LHCN-M2 (cell line): ENCODE measurements around the gene ACKR2. TPM values are rescaled to one million over a fixed set of nuclear protein-coding genes. Genes with fewer than 3 reads are reported as not detected.
A peak's percentile ranks its signal among the peaks of the same experiment; 100 is the strongest.

ENCODE experiments used
- DNase-seq: peaks from one replicate; pipeline ENCODE4 v3.0.0-alpha.2; 2012; ENCODE audit warnings: low read depth
- total RNA-seq: library from RNA; depleted of rRNA; stranded (reverse); fragments of >200 nt; gene quantifications from 2 replicates; pipeline ENCODE4 v1.2.3, GENCODE V29; 2014

ACKR2 gene
- total RNA-seq, 1 experiment from 2014 or later: 0.11 TPM

GRCh38 chr3:42887084-42887483, 77.8 kb downstream of the ACKR2 start:
- no peak for DNase-seq

DNA sequence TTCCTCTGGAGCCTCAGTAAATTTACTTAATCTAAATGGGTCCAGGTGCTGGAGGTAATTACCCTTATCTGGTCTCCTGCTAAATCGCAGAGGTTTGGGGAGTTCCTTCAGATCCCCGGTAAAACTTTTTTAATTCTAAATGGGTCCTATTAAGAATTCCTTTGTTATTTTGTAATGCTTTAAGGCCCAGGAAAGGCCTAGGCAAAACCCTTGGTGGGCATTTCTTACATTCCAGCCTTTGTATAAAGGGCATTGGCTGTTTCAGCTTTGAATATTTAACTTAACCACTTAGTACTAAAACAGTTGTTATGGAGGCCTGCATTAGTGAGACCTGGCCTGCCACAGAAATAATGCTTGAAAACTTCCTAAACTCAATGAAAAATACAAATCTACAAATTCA, 81.8 kb downstream of the ACKR2 start:
- no peak for DNase-seq

GRCh38 chr3:42892169-42892568, 82.9 kb downstream of the ACKR2 start:
- peak; percentile 11 for DNase-seq

DNA sequence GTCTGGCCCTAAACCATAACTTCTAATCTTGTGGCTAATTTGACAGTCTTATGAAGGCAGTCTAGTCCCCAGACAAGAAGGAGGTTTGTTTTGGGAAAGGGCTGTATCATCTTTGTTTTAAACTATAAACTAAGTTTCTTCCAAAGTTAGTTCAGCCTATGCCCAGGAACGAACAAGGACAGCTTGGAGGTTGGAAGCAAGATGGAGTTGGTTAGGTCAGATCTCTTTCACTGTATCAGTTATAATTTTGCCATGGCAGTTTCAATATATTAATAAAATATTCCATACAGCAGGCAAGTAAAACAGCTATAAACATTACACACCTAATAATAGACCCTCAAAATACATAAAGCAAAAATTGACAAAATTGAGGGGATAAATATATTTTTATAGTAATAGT, 83.6 kb downstream of the ACKR2 start:
- no peak for DNase-seq

GRCh38 chr3:42894698-42895579, 85.7 kb downstream of the ACKR2 start:
- DNase-seq: no peak

- DNase-seq: no peak
These were observed 86.3 kb downstream of the ACKR2 start for GRCh38 chr3:42895580-42895868.

DNA sequence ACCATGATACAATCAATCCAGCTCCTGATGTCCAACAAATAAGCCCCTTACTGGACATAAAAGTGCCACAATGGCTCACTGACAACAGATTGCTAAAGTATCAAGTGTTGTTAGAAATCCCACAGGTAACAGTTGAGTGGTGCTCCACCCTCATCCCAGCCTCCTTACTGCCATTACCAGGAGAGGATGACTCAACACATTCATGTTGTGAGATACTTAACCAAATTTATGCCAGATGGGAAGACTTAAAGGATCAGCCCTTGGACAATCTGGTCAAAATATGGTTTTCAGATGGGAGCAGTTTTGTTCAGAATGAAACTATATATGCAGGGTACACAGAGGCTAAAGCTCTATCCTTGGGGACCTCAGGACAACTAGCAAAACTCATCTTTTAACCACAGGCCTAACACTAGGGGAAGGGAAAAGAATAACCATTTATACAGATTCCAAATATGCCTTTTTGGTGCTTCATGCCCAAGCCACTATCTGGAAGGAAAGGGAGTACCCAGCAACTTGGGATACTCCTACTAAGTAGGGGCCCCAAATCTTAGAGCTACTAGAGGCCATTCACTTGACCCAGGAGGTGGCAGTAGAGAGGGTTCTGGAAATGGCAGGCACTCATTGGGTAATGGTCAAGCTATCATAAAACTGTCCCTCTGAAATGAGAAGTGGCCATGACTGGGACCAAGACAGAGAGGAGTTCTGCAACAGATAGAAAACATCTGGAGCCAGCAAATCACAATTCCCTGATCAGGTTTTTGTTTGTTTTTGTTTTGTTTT, 89.8 kb downstream of the ACKR2 start:
- no peak for DNase-seq

- no peak for DNase-seq
These were observed 91.2 kb downstream of the ACKR2 start for GRCh38 chr3:42900226-42901072.

GRCh38 chr3:42901073-42901415, 91.8 kb downstream of the ACKR2 start:
- no peak for DNase-seq

DNA sequence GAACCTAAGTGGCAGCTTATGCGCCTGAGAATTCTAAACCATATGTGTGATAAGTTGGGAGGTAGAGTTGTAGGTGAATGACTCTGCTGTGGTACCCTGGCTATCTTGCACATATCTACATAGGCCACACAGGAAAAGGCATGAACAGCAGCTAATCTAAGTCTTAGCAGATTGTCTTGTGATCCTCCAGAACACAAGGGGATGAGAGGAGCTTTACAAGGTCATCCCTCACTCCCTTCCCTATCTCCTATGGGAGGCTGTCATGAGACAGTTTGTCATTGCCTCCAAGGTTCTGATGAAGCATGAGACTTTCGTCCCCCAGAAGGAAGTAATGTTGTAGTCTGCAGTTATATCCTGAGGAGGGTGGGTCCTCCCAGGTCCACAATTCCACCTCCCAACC, 93.0 kb downstream of the ACKR2 start:
- no peak for DNase-seq

DNA sequence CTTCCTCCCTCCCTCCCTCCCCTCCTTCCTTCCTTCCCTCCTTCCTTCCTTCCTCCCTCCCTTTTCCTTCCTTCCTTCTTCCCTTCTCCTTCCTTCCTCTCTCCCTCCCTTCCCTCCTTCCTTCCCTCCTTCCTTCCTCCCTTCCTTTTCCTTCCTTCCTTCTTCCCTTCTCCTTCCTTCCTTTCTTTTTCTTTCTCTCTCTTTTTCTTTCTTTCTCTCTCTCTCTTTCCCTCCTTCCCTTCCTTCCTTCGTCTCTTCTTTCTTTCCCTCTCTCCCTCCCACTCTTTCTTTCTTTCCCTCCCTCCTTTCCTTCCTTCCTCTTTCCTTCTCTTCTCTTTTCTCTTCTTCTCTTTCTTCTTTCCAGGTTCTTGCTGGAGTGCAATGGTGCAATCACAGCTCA, 94.8 kb downstream of the ACKR2 start:
- DNase-seq: no peak

DNA sequence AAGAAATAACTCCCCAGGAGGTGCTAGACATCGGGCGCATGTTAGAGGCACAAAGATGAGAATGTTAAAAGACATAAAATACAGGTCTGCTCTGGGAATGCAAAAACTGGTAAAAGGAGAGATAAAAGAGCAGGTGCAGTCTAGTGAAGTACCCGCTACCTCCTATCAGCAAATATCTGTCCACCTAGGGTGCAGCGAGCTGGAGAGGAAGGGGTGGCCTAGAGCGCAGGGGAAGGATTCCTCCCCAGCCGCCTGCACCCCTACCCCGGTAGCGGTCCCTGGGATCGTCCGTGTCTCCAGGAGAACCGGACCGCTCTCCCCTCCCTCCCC, 96.5 kb downstream of the ACKR2 start:
- DNase-seq: no peak

DNA sequence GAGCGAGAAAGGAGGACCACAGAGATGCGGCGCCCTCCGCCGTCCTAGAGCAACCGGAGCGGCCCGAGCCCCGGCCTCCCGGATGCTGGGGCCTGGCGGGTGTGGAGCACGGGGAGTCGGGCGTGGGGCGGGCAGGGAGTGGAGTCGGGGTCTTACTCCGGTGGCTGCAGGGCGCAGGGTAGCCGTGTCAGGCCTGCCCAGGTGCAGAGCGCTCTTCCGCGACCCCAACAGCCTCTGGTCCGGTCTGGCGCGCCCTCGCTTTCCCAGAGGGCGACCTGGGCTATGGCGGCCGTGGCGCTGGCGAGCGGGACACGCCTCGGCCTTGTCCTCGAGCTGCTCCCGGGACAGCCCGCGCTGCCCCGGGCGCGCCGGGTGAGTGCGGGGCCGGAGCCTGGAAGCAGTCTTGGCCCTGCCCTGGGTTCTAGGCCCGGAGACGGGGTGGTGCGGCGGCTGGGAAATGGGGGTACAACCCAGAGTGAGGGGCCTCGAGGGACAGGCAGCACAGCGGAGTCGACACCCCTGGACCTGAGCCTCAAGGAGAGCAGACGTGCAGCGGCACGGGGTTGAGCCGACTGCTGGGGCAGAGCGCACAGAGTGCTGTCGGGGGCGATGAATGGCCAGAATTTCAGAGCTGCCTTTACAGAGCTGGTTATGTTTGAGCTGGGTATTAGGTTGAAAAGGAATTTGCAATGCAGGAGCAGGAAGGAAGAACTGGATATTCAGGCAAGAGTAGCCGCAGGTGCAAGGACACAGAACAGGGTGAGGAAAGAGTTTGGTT, 97.0 kb downstream of the ACKR2 start, which contains the start of gene ZNF662:
Gene ZNF662 (plus strand): TSS at position 73 of the 778 bp plus-strand sequence. CDS start 1,973 bp downstream, outside the sequence.
- DNase-seq: peak; percentile 31

- no peak for DNase-seq
These were observed 97.6 kb downstream of the ACKR2 start for GRCh38 chr3:42906848-42907183.

- DNase-seq: no peak
These were observed 99.4 kb downstream of the ACKR2 start for GRCh38 chr3:42908675-42909074.

GRCh38 chr3:42911551-42911950, 102.3 kb downstream of the ACKR2 start:
- DNase-seq: no peak

- no peak for DNase-seq
These were observed 105.7 kb downstream of the ACKR2 start for GRCh38 chr3:42914771-42915515.
